ENCODE data around the gene TMTC2.
"Not testable (repeated sequence)": the region's sequence is repeated elsewhere in the genome, so short reads cannot be mapped to it uniquely, and the experiment has no call there.

The TMTC2 gene

GRCh38 chr12:82728710-82729109 is 42.0 kb downstream of the TMTC2 start:
- no peak for DNase-seq

GRCh38 chr12:82730953-82731459 is 44.3 kb downstream of the TMTC2 start:
- DNase-seq, result no peak

DNA sequence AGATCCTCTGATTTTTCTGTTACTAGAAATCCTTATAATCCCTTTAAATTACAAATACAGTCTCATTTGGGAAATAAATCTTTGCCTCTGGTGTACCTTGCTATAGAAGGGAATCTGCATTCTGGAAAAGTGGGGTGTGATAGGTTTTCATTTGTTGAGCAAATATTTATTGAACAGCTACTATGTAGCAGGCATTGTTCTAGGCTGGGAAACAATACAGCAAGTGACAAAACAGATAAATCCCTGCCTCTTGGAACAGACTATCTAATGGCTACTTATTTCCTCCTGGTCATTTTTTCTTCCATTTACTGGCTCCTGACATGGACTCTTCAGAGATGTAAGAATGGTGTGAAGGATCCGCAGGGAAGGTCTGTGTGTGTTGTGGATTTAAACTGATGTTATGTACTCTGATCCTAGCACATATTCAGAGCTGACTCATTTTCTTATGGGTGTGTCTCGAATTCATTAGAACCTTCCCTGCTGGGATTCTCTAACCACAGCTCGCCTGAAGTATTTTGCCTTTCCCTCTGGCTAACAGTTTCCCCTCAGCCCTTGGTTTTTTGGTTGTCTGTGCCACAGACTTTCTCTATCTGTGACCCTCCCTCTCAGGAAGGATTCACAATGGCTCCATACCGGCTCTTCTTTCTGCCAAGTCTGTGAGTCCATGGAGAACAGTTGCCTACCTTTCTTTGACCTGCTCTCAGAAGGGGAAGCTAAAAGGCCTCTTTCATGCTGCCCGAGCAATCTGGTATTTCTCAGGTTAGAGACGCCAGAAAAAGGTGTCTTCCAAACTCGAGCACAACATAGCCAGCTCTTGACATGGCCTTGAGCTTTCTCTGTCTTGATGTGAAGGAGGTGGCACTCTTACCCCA is 53.7 kb downstream of the TMTC2 start:
- DNase-seq, result no peak

DNA sequence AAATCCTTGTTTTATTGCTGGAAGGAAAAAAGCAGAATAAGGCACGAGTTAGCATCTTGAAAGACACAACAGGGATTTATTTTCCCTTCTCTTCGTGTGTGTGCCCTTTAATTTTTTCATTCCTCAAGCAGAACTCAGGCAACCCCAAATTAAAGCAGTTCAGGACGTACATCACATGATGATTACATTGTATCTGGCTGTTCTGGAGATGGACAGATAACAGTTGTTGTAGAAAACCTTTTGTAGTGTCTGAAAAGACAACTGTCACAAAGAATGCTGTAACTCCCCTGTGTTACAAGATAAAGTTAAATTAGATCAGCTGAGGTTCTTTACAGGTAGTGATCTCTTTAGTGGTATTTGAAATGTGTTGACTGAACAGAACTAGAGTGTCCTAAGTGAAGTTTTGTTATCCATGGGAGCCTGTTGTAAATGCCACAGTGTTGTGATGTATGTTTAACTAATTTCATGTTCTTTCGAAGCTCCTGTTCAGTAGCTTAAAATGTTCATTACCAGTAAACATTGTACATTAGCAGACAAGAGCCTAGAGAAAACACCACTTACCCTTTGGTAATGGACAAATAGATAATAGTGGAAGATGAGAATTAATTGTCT is 58.5 kb downstream of the TMTC2 start:
- DNase-seq, result no peak

GRCh38 chr12:82745807-82746206 is 59.1 kb downstream of the TMTC2 start:
- DNase-seq, result no peak

GRCh38 chr12:82746668-82747067 is 60.0 kb downstream of the TMTC2 start:
- DNase-seq, result no peak

GRCh38 chr12:82749015-82749414 is 62.3 kb downstream of the TMTC2 start:
- DNase-seq, result no peak

- DNase-seq, result no peak
These were observed 68.2 kb downstream of the TMTC2 start for GRCh38 chr12:82754856-82755255.

GRCh38 chr12:82756303-82756702 is 69.6 kb downstream of the TMTC2 start:
- no peak for DNase-seq

- DNase-seq, result no peak
These were observed 70.4 kb downstream of the TMTC2 start for GRCh38 chr12:82757059-82757458.

DNA sequence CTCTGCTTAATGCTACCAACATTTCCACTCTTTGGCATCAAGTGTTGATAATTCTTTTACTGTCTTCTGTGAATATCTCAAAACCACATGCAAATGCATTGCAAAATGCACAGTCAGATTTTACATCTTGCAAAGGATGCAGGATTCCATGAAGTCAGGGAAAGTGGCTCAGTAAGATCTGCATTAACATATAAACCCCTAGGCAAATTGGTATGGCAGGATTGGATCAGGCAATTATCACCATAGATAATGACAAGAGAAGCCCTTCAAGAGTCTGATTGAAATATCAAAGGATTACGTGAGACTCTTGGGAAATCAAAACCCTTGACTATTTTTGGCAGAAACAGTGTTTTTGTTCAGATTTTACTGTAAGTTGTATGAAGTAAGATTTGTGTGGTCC is 71.0 kb downstream of the TMTC2 start:
- no peak for DNase-seq

DNA sequence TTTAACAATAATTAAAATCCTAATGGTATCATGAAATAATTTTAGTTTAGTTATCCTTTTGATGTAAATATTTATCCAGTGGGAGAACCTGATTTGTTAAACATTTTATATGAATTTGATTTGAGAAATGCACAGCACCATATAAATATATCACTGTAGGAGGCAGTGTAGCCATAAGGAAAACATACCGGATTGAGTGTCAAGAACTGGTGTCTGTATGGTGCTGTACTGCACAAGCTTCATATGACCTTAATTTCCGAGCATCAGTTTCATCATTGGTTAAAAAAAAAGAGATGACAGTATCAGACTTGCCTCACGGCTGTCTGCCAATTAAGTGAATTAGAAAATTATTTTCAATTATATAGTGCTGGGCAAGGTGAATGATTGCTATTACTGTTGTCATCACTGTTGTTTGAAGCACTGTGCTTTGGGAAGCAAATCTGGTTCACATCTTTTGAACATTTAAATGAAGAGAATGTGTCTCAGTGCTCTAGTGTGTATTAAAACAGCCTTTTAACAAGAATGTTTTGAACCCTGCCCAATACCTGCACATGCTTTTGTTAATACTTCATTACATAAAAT is 72.1 kb downstream of the TMTC2 start:
- DNase-seq, result no peak

DNA sequence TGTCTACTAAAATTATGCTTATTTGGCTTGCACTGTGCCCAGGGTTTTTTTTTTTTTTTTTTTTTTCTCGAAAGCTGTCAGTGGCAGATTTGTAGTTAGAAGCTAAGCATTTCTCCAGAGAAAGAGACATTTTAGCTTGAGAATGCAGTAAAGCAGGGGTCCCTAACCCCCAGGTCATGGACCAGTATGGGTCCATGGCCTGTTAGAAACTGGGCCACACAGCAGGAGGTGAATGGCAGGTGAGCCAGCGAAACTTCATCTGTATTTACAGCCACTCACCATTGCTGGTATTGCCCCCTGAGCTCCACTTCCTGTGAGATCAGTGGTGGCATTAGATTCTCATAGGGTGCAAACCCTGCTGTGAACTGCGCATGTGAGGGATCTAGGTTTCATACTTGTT is 73.7 kb downstream of the TMTC2 start:
- no peak for DNase-seq

DNA sequence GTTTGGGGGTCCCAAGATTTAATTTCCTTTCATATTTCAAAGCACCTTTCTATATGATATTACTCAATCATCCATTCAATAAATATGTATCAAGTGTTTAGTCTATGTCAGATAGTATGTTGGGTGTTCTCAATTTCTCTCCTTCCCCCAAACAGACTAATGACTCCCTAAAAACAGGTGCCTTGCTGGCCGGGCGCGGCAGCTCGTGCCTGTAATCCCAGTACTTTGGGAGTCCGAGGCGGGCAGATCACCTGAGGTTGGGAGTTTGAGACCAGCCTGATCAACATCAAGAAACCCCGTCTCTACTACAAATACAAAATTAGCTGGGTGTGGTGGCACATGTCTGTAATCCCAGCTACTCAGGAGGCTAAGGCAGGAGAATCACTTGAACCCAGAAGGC is 78.5 kb downstream of the TMTC2 start:
- not testable (repeated sequence) for DNase-seq

- DNase-seq, result no peak
These were observed 79.4 kb downstream of the TMTC2 start for GRCh38 chr12:82765971-82766705.

DNA sequence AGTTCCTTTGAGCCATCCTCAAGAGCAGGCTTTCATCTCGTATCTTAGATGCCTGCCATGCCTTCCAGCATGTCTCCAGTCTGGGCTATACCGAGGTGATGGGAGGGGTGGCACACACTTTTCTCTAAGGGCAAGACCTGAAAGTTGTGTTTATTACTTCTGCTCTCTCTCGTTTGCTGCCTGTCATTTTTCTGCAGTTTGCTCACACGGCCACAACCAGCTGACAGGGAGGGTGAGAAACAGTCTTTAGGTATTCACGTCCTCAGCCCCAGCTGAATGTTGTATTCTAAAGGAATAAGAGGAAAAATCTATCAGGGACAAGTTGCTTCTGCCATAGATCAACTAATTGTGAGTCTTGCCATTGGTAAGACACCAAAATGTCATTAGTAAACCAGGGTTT is 88.0 kb downstream of the TMTC2 start:
- no peak for DNase-seq

GRCh38 chr12:82780517-82780916 is 93.8 kb downstream of the TMTC2 start:
- no peak for DNase-seq

GRCh38 chr12:82781309-82781997 is 94.7 kb downstream of the TMTC2 start:
- no peak for DNase-seq

- DNase-seq, result no peak
These were observed 96.7 kb downstream of the TMTC2 start for GRCh38 chr12:82783435-82783834.

DNA sequence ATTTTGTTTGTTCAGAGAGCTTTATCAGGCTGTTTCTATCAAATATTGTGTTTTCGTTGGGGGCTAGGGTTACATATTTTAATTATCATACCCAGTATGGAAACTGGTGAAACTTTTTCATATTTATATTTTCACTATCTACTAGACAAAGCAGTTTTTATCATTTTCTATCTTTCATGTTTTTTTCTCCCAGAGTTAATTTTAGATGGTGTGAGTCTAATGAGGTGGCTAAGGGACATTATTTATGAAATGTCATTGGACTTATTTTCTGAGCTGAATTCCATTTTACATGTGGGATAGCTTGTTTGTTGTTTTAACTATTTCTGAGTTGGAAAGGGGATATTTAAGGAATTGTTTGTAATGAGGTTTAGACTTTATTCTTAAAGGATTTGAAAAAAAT is 100.3 kb downstream of the TMTC2 start:
- DNase-seq, result no peak

GRCh38 chr12:82788594-82788993 is 101.9 kb downstream of the TMTC2 start:
- DNase-seq, result no peak

GRCh38 chr12:82789674-82790073 is 103.0 kb downstream of the TMTC2 start:
- DNase-seq, result no peak

All from NCI-H1436 treated with DMSO at 0.1 percent for 48 hours (cell line).